Heart left ventricle (tissue), 13 donors: ENCODE data around the gene CEACAM5.

ENCODE experiments used
- CTCF ChIP-seq, 12 donors: fragments of 200-600 bp; sonication (generic) in 4 of 12; IDR thresholded peaks; one replicate each; pipeline versions ENCODE4 v1.5.0 to v1.8.0; 2018 to 2022; ENCODE audit warnings: antibody characterized with exemption in 12 of 12, mild to moderate bottlenecking in 5 of 12
- POLR2A ChIP-seq, 2 donors: fragments of 450-650 bp; IDR thresholded peaks; one replicate each; pipeline ENCODE4 v1.6.1; 2017; ENCODE audit warnings: antibody characterized with exemption in 2 of 2, mild to moderate bottlenecking in 2 of 2, moderate library complexity in 2 of 2
- donor health status: ischemic (EF 13 %, LVEDD 7.1; RV severe dilation, severe dysfunction).
- donor health status: DM: no; HTN: yes; CAD: no.
- donor health status: DM: no; HTN: no; CAD: no.
- donor health status: ischemic (EF 25% LVEDD 6.9; RV normal size, moderate dysfunction).
- donor health status: ischemic (EF 25% LVEDD 5.7; RV mildly dilated, moderate dysfunction).
- donor health status: ischemic (EF 35%, LVEDD 5.7; RV mildly dilated, moderate dysfunction).
- donor health status: nonischemic (EF 11% LVEDD 7.7; RV severe dilation, severe dysfunction).
- donor health status: DM: yes; HTN: yes; CAD: no.
- donor health status: PGD.
- donor health status: ischemic (EF 29% LVEDD 5.4; RV normal size, mild dysfunction).
- donor health status: nonischemic (EF 23%, LVEDD 6.1; RV moderate dilation, normal function).

DNA sequence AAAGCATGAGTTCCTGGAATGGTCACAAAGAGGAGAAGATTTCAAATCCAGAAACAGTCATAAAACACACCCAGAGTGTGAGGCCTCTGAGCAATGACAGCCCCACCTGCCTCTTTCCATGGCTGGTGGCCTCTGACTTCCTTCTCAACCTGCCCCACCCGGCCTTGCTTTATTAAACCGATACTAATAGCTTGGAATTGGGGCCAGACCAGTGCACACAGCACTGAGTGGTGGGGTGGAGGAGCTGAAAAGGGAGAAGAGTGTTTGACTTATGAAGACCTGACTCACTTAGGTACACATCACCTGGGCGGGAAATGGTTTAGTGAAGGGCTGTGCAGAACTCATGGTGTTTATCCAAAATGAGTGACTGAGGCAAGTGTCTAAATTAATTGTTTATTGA, 26.2 kb downstream of the CEACAM5 start:
- TF ChIP-seq CTCF (IDR thresholded peaks at IDR 0.05) (no peak), POLR2A (IDR thresholded peaks at IDR 0.05) (no peak)
